Amniotic stem cell (primary cell): ENCODE results near the gene CCDC30.

Source experiments
- DNase-seq: peaks from one replicate; lab custom pipeline; 2025; lab: John Stamatoyannopoulos, UW

Gene CCDC30

DNA sequence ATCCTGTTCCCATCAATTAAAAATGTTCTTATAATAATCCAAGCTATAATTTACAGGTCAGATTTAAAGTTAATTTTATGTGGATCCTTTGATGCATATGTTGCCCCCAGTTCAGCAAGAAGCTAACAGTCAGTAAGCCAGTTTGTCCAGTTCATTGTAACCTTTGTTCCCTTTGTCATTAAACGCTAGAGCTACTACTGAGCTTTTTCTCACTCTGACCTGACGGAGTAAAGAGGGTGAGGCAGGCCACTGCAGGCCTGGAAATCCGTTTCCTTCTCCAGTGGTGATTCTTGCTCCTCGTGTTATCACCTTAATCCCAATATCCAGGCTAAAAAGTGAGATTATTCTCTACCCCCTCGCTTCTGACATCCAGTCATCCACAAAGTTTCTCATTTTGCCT, 229.4 kb downstream of the CCDC30 start:
- no peak for DNase-seq

DNA sequence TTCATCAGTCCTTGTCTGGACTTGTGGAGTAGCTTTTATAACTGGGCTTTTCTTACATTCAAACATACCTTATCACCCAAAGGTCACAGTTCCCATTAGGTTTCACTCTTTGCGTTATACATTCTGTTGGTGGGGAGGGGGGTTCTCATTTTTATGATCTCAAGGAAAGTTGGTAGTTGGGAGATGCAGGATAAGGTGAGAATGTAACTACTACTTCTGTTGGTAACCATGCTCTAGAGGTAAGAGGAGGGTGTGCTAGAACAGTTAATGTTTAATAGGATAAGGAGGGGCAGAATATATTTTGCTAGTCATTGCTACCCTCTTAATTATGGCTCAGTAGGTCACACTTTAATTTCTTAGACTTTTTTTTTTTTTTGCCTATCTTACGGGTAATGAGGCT, 229.8 kb downstream of the CCDC30 start:
- no peak for DNase-seq

DNA sequence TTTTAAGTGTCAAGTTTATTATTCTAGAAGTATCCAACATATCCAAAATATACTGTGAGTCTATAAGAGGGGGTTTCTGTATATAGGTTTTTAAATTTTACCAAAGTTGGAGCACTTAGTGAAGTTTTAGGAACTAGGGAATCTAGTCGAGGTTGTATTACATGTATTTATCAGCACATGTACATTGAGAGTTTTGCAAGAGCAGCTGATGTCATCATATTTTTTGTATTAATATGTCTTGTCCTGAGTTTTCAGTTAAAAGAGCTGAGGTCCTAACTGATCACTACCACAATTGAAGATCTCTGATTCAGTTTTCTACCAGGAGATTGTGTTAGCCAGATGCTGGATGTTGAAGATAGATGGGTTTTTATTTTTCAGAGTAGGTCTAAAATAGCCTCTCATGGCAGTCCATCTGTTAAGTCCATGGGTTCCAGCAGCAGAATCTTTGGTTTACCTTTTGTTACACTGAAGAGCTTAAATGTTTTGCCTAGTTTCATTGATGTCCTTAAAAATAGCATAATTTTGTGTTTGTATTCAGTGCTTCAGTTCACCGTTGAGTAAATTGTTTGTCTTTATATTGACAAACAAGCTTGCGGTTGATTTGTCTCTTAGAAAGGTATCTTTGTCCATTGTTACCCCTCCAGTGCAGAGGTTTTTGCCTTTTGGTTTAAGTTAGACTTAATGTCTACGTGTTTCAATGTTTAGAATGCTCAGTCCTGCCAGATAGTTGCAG, 235.2 kb downstream of the CCDC30 start:
- DNase-seq: no peak

DNA sequence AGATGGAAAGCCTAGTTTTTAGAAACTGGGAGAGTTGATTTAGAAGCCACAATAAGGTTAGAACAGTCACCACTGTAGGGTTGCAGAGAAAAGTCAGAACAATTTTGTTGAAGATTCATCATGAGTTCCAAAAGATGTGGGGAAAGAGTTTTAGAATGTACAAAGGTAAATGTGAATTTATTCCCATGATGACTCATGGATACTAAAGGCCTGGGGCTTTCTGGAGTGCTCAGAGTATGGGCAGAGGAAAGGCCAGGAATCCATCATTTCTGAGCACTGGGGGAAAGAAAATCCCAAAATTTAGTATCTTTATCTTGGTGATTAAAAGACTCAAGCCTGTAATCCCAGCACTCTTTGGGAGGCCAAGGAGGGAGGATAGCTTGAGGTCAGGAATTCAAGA, 236.9 kb downstream of the CCDC30 start:
- no peak for DNase-seq

DNA sequence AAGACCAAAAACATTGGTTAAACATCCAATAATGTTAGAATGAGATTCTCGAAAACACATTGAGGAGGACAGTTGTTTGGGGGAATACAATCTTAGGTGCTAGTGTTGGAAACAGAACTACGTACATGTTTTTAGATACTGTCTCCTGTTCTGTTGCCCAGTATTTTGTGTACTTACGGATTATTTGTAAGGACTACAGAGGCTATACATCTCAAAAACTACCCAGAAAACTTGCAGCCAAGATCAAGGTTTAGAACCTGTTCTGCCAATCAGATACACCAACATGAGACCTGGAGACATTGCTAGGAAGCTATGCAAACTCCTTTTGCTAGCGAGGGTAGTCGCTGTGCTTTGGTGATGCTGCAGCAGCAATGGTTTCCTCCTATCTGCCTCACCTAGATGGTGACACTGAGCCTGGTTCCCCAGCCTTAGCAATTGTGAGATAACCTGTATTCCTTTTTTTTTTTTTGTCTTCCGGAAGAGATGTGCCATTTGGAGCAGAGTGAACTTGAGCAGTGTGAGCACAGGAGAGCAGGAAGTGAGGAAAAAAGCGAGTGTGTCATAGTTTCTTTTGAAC, 240.9 kb downstream of the CCDC30 start:
- no peak for DNase-seq
